GM23338 (cell line): Measurements from ENCODE around the gene CFAP65.
A peak's percentile ranks its signal among the peaks of the same experiment; 100 is the strongest.

Experiments used
- CREB1 ChIP-seq: fragments of 250-450 bp; sonication (Bioruptor Pico); IDR thresholded peaks from 2 replicates; pipeline ENCODE4 v1.5.0; 2020; ENCODE audit warnings: low read depth, mild to moderate bottlenecking, moderate library complexity
- CTCF ChIP-seq, 2 experiments: fragments of 200-600 bp in 1 of 2; sonication (generic) in 1 of 2; conservative IDR thresholded peaks; 2 replicates each; pipeline versions ENCODE4 v1.5.1 to v1.6.1; 2016 to 2017; ENCODE audit warnings: antibody characterized with exemption in 2 of 2, low read depth in 2 of 2, mild to moderate bottlenecking in 2 of 2, moderate library complexity in 1 of 2
- EZH2 ChIP-seq: fragments of 200-600 bp; sonication (generic); IDR thresholded peaks from one replicate; pipeline ENCODE4 v1.8.0; 2017; ENCODE audit warnings: antibody characterized with exemption, mild to moderate bottlenecking, low read depth; ENCODE audit not compliant: unreplicated experiment
- EZH2phosphoT487 ChIP-seq: fragments of 200-600 bp; sonication (generic); IDR thresholded peaks from one replicate; pipeline ENCODE4 v1.8.1; 2018; ENCODE audit warnings: antibody characterized with exemption; ENCODE audit not compliant: unreplicated experiment
- NANOG ChIP-seq: IDR thresholded peaks from 2 replicates; pipeline ENCODE4 v1.6.1; 2016; ENCODE audit warnings: antibody characterized with exemption, borderline replicate concordance
- POLR2AphosphoS5 ChIP-seq: IDR thresholded peaks from 2 replicates; pipeline ENCODE4 v1.6.1; 2016; ENCODE audit warnings: antibody characterized with exemption, low read depth
- REST ChIP-seq: IDR thresholded peaks from one replicate; pipeline ENCODE4 v1.6.1; 2018; ENCODE audit warnings: antibody characterized with exemption; ENCODE audit not compliant: unreplicated experiment
- ZNF114 ChIP-seq: fragments of 250-450 bp; sonication (Bioruptor Pico); IDR thresholded peaks from 2 replicates; pipeline ENCODE4 v1.5.0; 2020; ENCODE audit warnings: mild to moderate bottlenecking, moderate library complexity

GRCh38 chr2:219073413-219074129 lies 32.3 kb upstream of the CFAP65 start:
- peak; percentile 70 to 85 for TF ChIP-seq CTCF (conservative IDR thresholded peaks at IDR 0.05; ENCODE audit: low read depth in 2 of 2)
- no peak for TF ChIP-seq POLR2AphosphoS5
- no peak for TF ChIP-seq EZH2
- no peak for TF ChIP-seq EZH2phosphoT487
- no peak for TF ChIP-seq ZNF114 (CRISPR knock-in tag)
- TF ChIP-seq NANOG = no peak
- no peak for TF ChIP-seq CREB1
- TF ChIP-seq REST = no peak
